Nephron progenitor cell (in vitro differentiated cells): ENCODE measurements around the gene LPXN.

Source experiments
- DNase-seq: peaks from one replicate; pipeline ENCODE4 v3.0.0; 2021
- H3K27ac Mint-ChIP-seq: 2 replicates; pipeline ENCODE4 v1.8.0; 2021; ENCODE audit warnings: mild to moderate bottlenecking, moderate library complexity, mixed read lengths
- H3K27me3 Mint-ChIP-seq: 2 replicates; pipeline ENCODE4 v1.8.0; 2021; ENCODE audit warnings: mild to moderate bottlenecking, low read depth, mixed read lengths; ENCODE audit not compliant: poor library complexity
- H3K36me3 Mint-ChIP-seq: 2 replicates; pipeline ENCODE4 v1.8.0; 2021; ENCODE audit warnings: low read depth, mixed read lengths
- H3K4me1 Mint-ChIP-seq: 2 replicates; pipeline ENCODE4 v1.8.0; 2021; ENCODE audit warnings: mixed read lengths
- H3K4me3 Mint-ChIP-seq: 2 replicates; pipeline ENCODE4 v1.8.0; 2021; ENCODE audit warnings: mild to moderate bottlenecking, moderate library complexity, mixed read lengths
- H3K9me3 Mint-ChIP-seq: 2 replicates; pipeline ENCODE4 v1.8.0; 2021; ENCODE audit warnings: mild to moderate bottlenecking, moderate library complexity, mixed read lengths
- CTCF ChIP-seq: fragments of 200-600 bp; sonication (generic); IDR thresholded peaks from 2 replicates; pipeline ENCODE4 v1.5.0; 2021; ENCODE audit warnings: antibody characterized with exemption

LPXN gene

GRCh38 chr11:58490827-58491226 is 84.8 kb downstream of the LPXN start:
- no peak for TF ChIP-seq CTCF
- H3K4me1 Mint-ChIP-seq: no peaks in the 10 kb centered on the region
- H3K4me3 Mint-ChIP-seq: no peak overlapping the region
- peaks cover 9% of the 10 kb centered on the region for H3K27me3 Mint-ChIP-seq
- no peak overlapping the region for H3K27ac Mint-ChIP-seq
- H3K9me3 Mint-ChIP-seq: no peaks in the 10 kb centered on the region
- DNase-seq: no peak
- no peaks in the 10 kb centered on the region for H3K36me3 Mint-ChIP-seq

GRCh38 chr11:58487170-58487569 is 88.5 kb downstream of the LPXN start:
- no peak overlapping the region for H3K27ac Mint-ChIP-seq
- no peak for DNase-seq

GRCh38 chr11:58485961-58486360 is 89.7 kb downstream of the LPXN start:
- no peak overlapping the region for H3K27ac Mint-ChIP-seq
- H3K36me3 Mint-ChIP-seq: no peaks in the 10 kb centered on the region

More at GRCh38 chr11:58487170-58487569, 88.5 kb downstream of the LPXN start:
- Mint-ChIP-seq H3K27me3 (peaks cover 5% of the 10 kb centered on the region), H3K4me3 (no peak overlapping the region), H3K9me3 (no peaks in the 10 kb centered on the region), H3K4me1 (no peaks in the 10 kb centered on the region), H3K36me3 (no peaks in the 10 kb centered on the region)
- no peak for TF ChIP-seq CTCF

More at GRCh38 chr11:58485961-58486360, 89.7 kb downstream of the LPXN start:
- no peak for TF ChIP-seq CTCF
- no peaks in the 10 kb centered on the region for H3K9me3 Mint-ChIP-seq
- no peak overlapping the region for H3K4me3 Mint-ChIP-seq
- DNase-seq: no peak
- H3K27me3 Mint-ChIP-seq: peaks cover 5% of the 10 kb centered on the region
- no peaks in the 10 kb centered on the region for H3K4me1 Mint-ChIP-seq
